IMR-90 (cell line): ENCODE measurements around the gene THEM5. TPM values are rescaled to one million over a fixed set of nuclear protein-coding genes. Genes with fewer than 3 reads are reported as not detected.

Experiments
- ATAC-seq: fragments of 200-7000 bp; cut with Tn5 transposase; 2 replicates; pipeline ENCODE4 v1.9.1; 2020; ENCODE audit warnings: low read depth, mild to moderate bottlenecking, moderate library complexity
- BruUV-seq: library from RNA; stranded (reverse); fragments of 400-500 nt; replicated peaks from 2 replicates; lab custom pipeline; 2021; lab: Mats Ljungman, UMichigan
- CTCF ChIA-PET: fragments of 300-600 bp; formaldehyde crosslinking; extraction: SDS; loops from one replicate; lab custom pipeline; 2021; ENCODE audit warnings: antibody characterized with exemption; lab: Yijun Ruan, JAX
- POLR2A ChIA-PET: fragments of 300-600 bp; sonication (Branson Sonifier 250); formaldehyde crosslinking; loops from one replicate; lab custom pipeline; 2022; ENCODE audit warnings: antibody characterized with exemption; ENCODE audit not compliant: unreplicated experiment; lab: Charles Lee
- DNase-seq: peaks from one replicate; pipeline ENCODE4 v3.0.0; 2013
- H2AFZ ChIP-seq: replicated peaks from 2 replicates; pipeline ENCODE3; 2013; ENCODE audit warnings: low read length, mild to moderate bottlenecking; ENCODE audit not compliant: poor library complexity
- H2AK5ac ChIP-seq: 2 replicates; pipeline ENCODE4 v1.6.1; 2013; ENCODE audit warnings: low read depth, low read length, inconsistent platforms
- H2AK9ac ChIP-seq: replicated peaks from 2 replicates; pipeline ENCODE3; 2013; ENCODE audit warnings: mild to moderate bottlenecking, low read depth, low read length, moderate library complexity; ENCODE audit not compliant: poor library complexity
- H2BK120ac ChIP-seq: 2 replicates; pipeline ENCODE4 v1.6.1; 2013; ENCODE audit warnings: low read depth, low read length, inconsistent platforms
- H2BK15ac ChIP-seq: 3 replicates; pipeline ENCODE4 v1.6.1; 2013; ENCODE audit warnings: low read depth, low read length, inconsistent platforms
- H2BK20ac ChIP-seq: 2 replicates; pipeline ENCODE4 v1.6.1; 2013; ENCODE audit warnings: low read depth, mild to moderate bottlenecking, inconsistent platforms, low read length, moderate library complexity
- H2BK5ac ChIP-seq: 2 replicates; pipeline ENCODE4 v1.6.1; 2013; ENCODE audit warnings: mild to moderate bottlenecking, low read depth, low read length, inconsistent platforms; ENCODE audit not compliant: poor library complexity, severe bottlenecking
- H3K14ac ChIP-seq: replicated peaks from 2 replicates; pipeline ENCODE4 v1.6.1; 2013; ENCODE audit warnings: low read depth, low read length, inconsistent platforms
- H3K18ac ChIP-seq: 2 replicates; pipeline ENCODE4 v1.6.1; 2013; ENCODE audit warnings: low read depth, low read length, control low read depth
- H3K23ac ChIP-seq: 2 replicates; pipeline ENCODE4 v1.6.1; 2013; ENCODE audit warnings: low read depth, low read length, inconsistent platforms
- H3K27ac ChIP-seq: 2 replicates; pipeline ENCODE4 v1.5.1; 2013; ENCODE audit warnings: mild to moderate bottlenecking, control low read depth, low read length; ENCODE audit not compliant: insufficient read depth
- H3K27me3 ChIP-seq: 2 replicates; pipeline ENCODE4 v1.6.1; 2013; ENCODE audit warnings: low read length; ENCODE audit not compliant: control insufficient read depth, insufficient read depth
- H3K36me3 ChIP-seq: 2 replicates; pipeline ENCODE4 v1.6.1; 2013; ENCODE audit warnings: low read length, mixed read lengths; ENCODE audit not compliant: control insufficient read depth, insufficient read depth
- H3K4ac ChIP-seq: 2 replicates; pipeline ENCODE4 v1.6.1; 2013; ENCODE audit warnings: low read depth, low read length, inconsistent platforms
- H3K4me1 ChIP-seq: 2 replicates; pipeline ENCODE4 v1.6.1; 2013; ENCODE audit warnings: low read length, mixed read lengths; ENCODE audit not compliant: control insufficient read depth, insufficient read depth
- H3K4me2 ChIP-seq: 2 replicates; pipeline ENCODE4 v1.6.1; 2013; ENCODE audit warnings: low read depth, mild to moderate bottlenecking, control low read depth, low read length, moderate library complexity
- H3K4me3 ChIP-seq: 2 replicates; pipeline ENCODE4 v1.5.1; 2013; ENCODE audit warnings: low read depth, mild to moderate bottlenecking, control low read depth, low read length, moderate library complexity; ENCODE audit not compliant: insufficient read depth
- H3K56ac ChIP-seq: 2 replicates; pipeline ENCODE4 v1.6.1; 2013; ENCODE audit warnings: low read length, inconsistent platforms; ENCODE audit not compliant: insufficient read depth; ENCODE audit errors: extremely low read depth
- H3K79me1 ChIP-seq, 2 experiments: 2 replicates each; pipeline ENCODE4 v1.6.1; 2013; ENCODE audit warnings: low read length in 2 of 2, inconsistent platforms in 1 of 2, low read depth in 1 of 2
- H3K9ac ChIP-seq: 2 replicates; pipeline ENCODE4 v1.6.1; 2013; ENCODE audit warnings: low read depth, low read length, control low read depth
- H3K9me1 ChIP-seq: 2 replicates; pipeline ENCODE4 v1.6.1; 2013; ENCODE audit warnings: low read length, inconsistent platforms; ENCODE audit not compliant: insufficient read depth
- H3K9me3 ChIP-seq: 2 replicates; pipeline ENCODE4 v1.6.1; 2013; ENCODE audit warnings: low read length; ENCODE audit not compliant: control insufficient read depth, insufficient read depth
- H4K20me1 ChIP-seq: 2 replicates; pipeline ENCODE4 v1.6.1; 2013; ENCODE audit warnings: low read length, inconsistent platforms; ENCODE audit not compliant: insufficient read depth
- H4K5ac ChIP-seq: 2 replicates; pipeline ENCODE4 v1.6.1; 2013; ENCODE audit warnings: mild to moderate bottlenecking, low read depth, low read length, control low read depth
- H4K8ac ChIP-seq, 2 experiments: 2 replicates each; pipeline ENCODE4 v1.6.1; 2013; ENCODE audit warnings: low read depth in 2 of 2, low read length in 2 of 2, control low read depth in 1 of 2, inconsistent platforms in 1 of 2
- H4K91ac ChIP-seq: 2 replicates; pipeline ENCODE4 v1.6.1; 2013; ENCODE audit warnings: low read depth, low read length, inconsistent platforms; ENCODE audit not compliant: insufficient read depth
- BHLHE40 ChIP-seq: fragments of 150-350 bp; IDR thresholded peaks from 2 replicates; pipeline ENCODE4 v1.6.1; 2016; ENCODE audit warnings: mild to moderate bottlenecking, low read depth, low read length
- RCOR1 ChIP-seq: IDR thresholded peaks from 2 replicates; pipeline ENCODE4 v1.6.1; 2012; ENCODE audit warnings: mild to moderate bottlenecking, low read length, improper control_type of control experiment; ENCODE audit not compliant: insufficient replicate concordance
- WGBS, 2 experiments: methylation state at CpG; one replicate each; pipeline versions ENCODE4 v1.1.5 to v1.1.7; 2013; ENCODE audit warnings: missing lambda C conversion rate in 2 of 2; ENCODE audit not compliant: insufficient read length in 1 of 2; ENCODE audit errors: extremely low coverage in 2 of 2; 5-methylcytosine and 5-hydroxymethylcytosine counted together
- dilution Hi-C: fragments of 300-500 bp; cut with HindIII; formaldehyde crosslinking; loops from one replicate; pipeline ENCODE4 v1.14.3; 2018; ENCODE audit warnings: low sequenced_read_pairs; ENCODE audit not compliant: unreplicated experiment
- in situ Hi-C: fragments of 300-500 bp; cut with MboI; formaldehyde crosslinking; loops from 3 replicates; pipeline ENCODE4 v1.14.3; 2019; ENCODE audit warnings: low sequenced_read_pairs, inconsistent platforms, mixed read lengths
- intact Hi-C: fragments of 100-400 bp; cut with micrococcal nuclease; formaldehyde crosslinking; loops from 2 replicates; pipeline ENCODE4 v1.10.0; 2022
- polyA plus RNA-seq, 3 experiments: library from polyadenylated mRNA; depleted of rRNA; stranded (reverse); fragments of >200 nt; gene quantifications; 2 replicates each; pipeline ENCODE4 v1.2.3, GENCODE V29; 2012; ENCODE audit warnings: low replicate concordance in 1 of 3
- total RNA-seq: library from RNA; depleted of rRNA; stranded (reverse); fragments of >200 nt; gene quantifications from 2 replicates; pipeline ENCODE4 v1.2.3, GENCODE V29; 2012

Gene THEM5
- total and polyA plus RNA-seq, 2 of the 4 experiments (the other 2 are of a cell fraction): not detected

GRCh38 chr1:151838222-151839081, 15.1 kb downstream of the THEM5 start:
- Histone ChIP-seq H2BK20ac (no peak overlapping the region), H3K79me1 (no peaks in the 10 kb centered on the region), H3K36me3 (no peaks in the 10 kb centered on the region), H3K14ac (no peak overlapping the region), H3K56ac (no peak overlapping the region), H3K9me3 (no peaks in the 10 kb centered on the region), H4K20me1 (no peaks in the 10 kb centered on the region), H2AK9ac (no peak overlapping the region), H3K4me2 (peak overlapping the region; percentile 16; the same call in 1 of the 2 replicates), H2BK120ac (no peak overlapping the region), H3K27me3 (peaks cover 61% of the 10 kb centered on the region), H3K23ac (no peak overlapping the region), H3K4ac (no peak overlapping the region), H2BK5ac (no peak overlapping the region), H3K4me3 (peak overlapping the region; percentile 36), H2AFZ (peak overlapping the region; percentile 86), H3K4me1 (no peaks in the 10 kb centered on the region; the same call in 1 of the 2 replicates), H4K8ac (no peak overlapping the region), H4K91ac (no peak overlapping the region), H3K9ac (no peak overlapping the region), H3K9me1 (no peaks in the 10 kb centered on the region), H4K5ac (no peak overlapping the region), H3K18ac (no peak overlapping the region), H2BK15ac (no peak overlapping the region), H3K27ac (no peak overlapping the region), H2AK5ac (no peak overlapping the region)
- DNase-seq: peak; percentile 10
- no TSS peak for BruUV-seq
- peak; percentile 85 for ATAC-seq
- dilution Hi-C loops (no loop called here), in situ Hi-C loops (no loop called here), intact Hi-C loops (loop anchor here (5.0 to 10.0 kb wide), 2 partner anchors 76 to 294 kb away; partner anchors contain the start of genes MRPL9 and TUFT1)
- TF ChIP-seq RCOR1: no peak
- TF ChIP-seq BHLHE40: 0 out of 2 replicates have a peak, but pooled peaks have one; percentile 17
- 2% methylated on average over 66 of the region's 117 CpGs; no CpG with 5 or more reads in 1 of the 2 experiments for WGBS, 2 experiments
- CTCF ChIA-PET: no interaction called here
- POLR2A ChIA-PET: no interaction called here
